Measurements from ENCODE around the gene SH3BP5. TPM values are rescaled to one million over a fixed set of nuclear protein-coding genes. Genes with fewer than 3 reads are reported as not detected.

Gene SH3BP5
- total RNA-seq, 5 donors from 2014 or later (not counting 1 experiment from before 2014, with no cell fraction given): 25.0 to 66.7 (median 41.7) TPM

GRCh38 chr3:15223685-15224572 is 108.5 kb downstream of the SH3BP5 start:
- Histone ChIP-seq H3K4me1 (ENCODE audit: control insufficient read depth in 1 of 2, extremely low read depth in 1 of 2, insufficient read depth in 2 of 2, low read length in 2 of 2) (no peaks in the 10 kb centered on the region), H3K9me3 (no peaks in the 10 kb centered on the region), H3K27ac (ENCODE audit: low read length) (no peak overlapping the region), H3K4me3 (ENCODE audit: control insufficient read depth in 1 of 2, extremely low read depth in 1 of 2, low read length in 1 of 2) (no peak overlapping the region), H3K36me3 (ENCODE audit: control insufficient read depth in 2 of 2, extremely low read depth in 1 of 2, insufficient read depth in 1 of 2, low read length in 1 of 2) (peaks cover 7 to 61% of the 10 kb centered on the region in 2 donors), H3K27me3 (replicated peaks in 1 of 2; ENCODE audit: control insufficient read depth in 2 of 2, extremely low read depth in 1 of 2, insufficient read depth in 2 of 2, low read length in 1 of 2) (no peaks in the 10 kb centered on the region)
- 100% methylated on average over 1 of the region's 7 CpGs for WGBS (ENCODE audit: insufficient coverage)
- H3K27ac Mint-ChIP-seq: no peak overlapping the region
- peaks cover 41% of the 10 kb centered on the region for H3K36me3 Mint-ChIP-seq
- POLR2A ChIA-PET: interaction anchor here (0.6 to 0.7 kb wide), 3 partner anchors 8 to 217 kb away, joined by 3 to 6 read pairs (median 5); no protein-coding TSS in a partner anchor
- ATAC-seq (replicated peaks in 1 of 4) (no peak), DNase-seq (no peak)
- H3K4me1 Mint-ChIP-seq: peaks cover under 1 to 8% (median 3%) of the 10 kb centered on the region in 3 donors
- H3K4me3 Mint-ChIP-seq: no peak overlapping the region
- H3K9me3 Mint-ChIP-seq: no peaks in the 10 kb centered on the region
- no peaks in the 10 kb centered on the region for H3K27me3 Mint-ChIP-seq
- CTCF ChIA-PET: no interaction called here

- WGBS (ENCODE audit: insufficient coverage): 100% methylated on average over 3 of the region's 11 CpGs
- Mint-ChIP-seq H3K36me3 (peaks cover 47% of the 10 kb centered on the region), H3K9me3 (no peaks in the 10 kb centered on the region), H3K4me3 (no peak overlapping the region), H3K27ac (no peak overlapping the region), H3K4me1 (peaks cover 14 to 22% (median 15%) of the 10 kb centered on the region in 3 donors), H3K27me3 (no peaks in the 10 kb centered on the region)
- ChIA-PET POLR2A (interaction anchor here (0.6 to 0.9 kb wide), 5 partner anchors 10 to 494 kb away, joined by 3 to 8 read pairs (median 4); partner anchors contain the start of gene CAPN7 (in 1 of the 2)), CTCF (interaction anchor here in 1 of 2 donors (0.7 to 1.5 kb wide), 4 partner anchors 12 to 481 kb away, joined by 3 to 6 read pairs (median 4); partner anchors contain the start of gene CAPN7)
- ATAC-seq (replicated peaks in 1 of 4) (no peak), DNase-seq (no peak)
- Histone ChIP-seq H3K9me3 (no peaks in the 10 kb centered on the region), H3K4me3 (ENCODE audit: control insufficient read depth in 1 of 2, extremely low read depth in 1 of 2, low read length in 1 of 2) (no peak overlapping the region), H3K36me3 (ENCODE audit: control insufficient read depth in 2 of 2, extremely low read depth in 1 of 2, insufficient read depth in 1 of 2, low read length in 1 of 2) (peaks cover 5 to 64% of the 10 kb centered on the region in 2 donors), H3K27ac (ENCODE audit: low read length) (no peak overlapping the region), H3K27me3 (replicated peaks in 1 of 2; ENCODE audit: control insufficient read depth in 2 of 2, extremely low read depth in 1 of 2, insufficient read depth in 2 of 2, low read length in 1 of 2) (no peaks in the 10 kb centered on the region), H3K4me1 (ENCODE audit: control insufficient read depth in 1 of 2, extremely low read depth in 1 of 2, insufficient read depth in 2 of 2, low read length in 2 of 2) (peaks cover 2 to 3% of the 10 kb centered on the region in 2 experiments)
Measured at GRCh38 chr3:15221574-15222217, 110.7 kb downstream of the SH3BP5 start.

- Histone ChIP-seq H3K4me1 (ENCODE audit: control insufficient read depth in 1 of 2, extremely low read depth in 1 of 2, insufficient read depth in 2 of 2, low read length in 2 of 2) (peaks cover 2 to 3% of the 10 kb centered on the region in 2 experiments), H3K9me3 (no peaks in the 10 kb centered on the region), H3K36me3 (ENCODE audit: control insufficient read depth in 2 of 2, extremely low read depth in 1 of 2, insufficient read depth in 1 of 2, low read length in 1 of 2) (peaks cover 5 to 68% of the 10 kb centered on the region in 2 donors), H3K4me3 (ENCODE audit: control insufficient read depth in 1 of 2, extremely low read depth in 1 of 2, low read length in 1 of 2) (no peak overlapping the region), H3K27ac (ENCODE audit: low read length) (no peak overlapping the region), H3K27me3 (replicated peaks in 1 of 2; ENCODE audit: control insufficient read depth in 2 of 2, extremely low read depth in 1 of 2, insufficient read depth in 2 of 2, low read length in 1 of 2) (no peaks in the 10 kb centered on the region)
- ATAC-seq (replicated peaks in 1 of 4): no peak
- H3K4me1 Mint-ChIP-seq: peaks cover 19 to 26% (median 20%) of the 10 kb centered on the region in 3 donors
- H3K27me3 Mint-ChIP-seq: no peaks in the 10 kb centered on the region
- peaks cover 46% of the 10 kb centered on the region for H3K36me3 Mint-ChIP-seq
- no peaks in the 10 kb centered on the region for H3K9me3 Mint-ChIP-seq
- no peak for DNase-seq
- H3K27ac Mint-ChIP-seq: no peak overlapping the region
- ChIA-PET POLR2A (no interaction called here), CTCF (interaction anchor here in 1 of 2 donors (0.6 to 1.4 kb wide), 2 partner anchors 11 to 187 kb away, joined by 4 read pairs; no protein-coding TSS in a partner anchor)
- 100% methylated on average over 2 of the region's 2 CpGs for WGBS (ENCODE audit: insufficient coverage)
- H3K4me3 Mint-ChIP-seq: no peak overlapping the region
Measured at GRCh38 chr3:15220661-15221060, 111.7 kb downstream of the SH3BP5 start.

GRCh38 chr3:15220056-15220455 is 112.3 kb downstream of the SH3BP5 start:
- 99% methylated on average over 6 of the region's 8 CpGs for WGBS (ENCODE audit: insufficient coverage)
- no peaks in the 10 kb centered on the region for H3K9me3 ChIP-seq
- H3K9me3 Mint-ChIP-seq: no peaks in the 10 kb centered on the region
- peaks cover 5 to 72% of the 10 kb centered on the region in 2 donors for H3K36me3 ChIP-seq (ENCODE audit: control insufficient read depth in 2 of 2, extremely low read depth in 1 of 2, insufficient read depth in 1 of 2, low read length in 1 of 2)
- H3K4me1 Mint-ChIP-seq: peaks cover 20 to 30% (median 21%) of the 10 kb centered on the region in 3 donors
- no peak overlapping the region for H3K4me3 Mint-ChIP-seq
- ChIA-PET POLR2A (no interaction called here), CTCF (interaction anchor here in 1 of 2 donors (0.6 kb wide), 1 partner anchor 188 kb away, joined by 4 read pairs; no protein-coding TSS in a partner anchor)
- no peak for ATAC-seq (replicated peaks in 1 of 4)
- H3K4me3 ChIP-seq (ENCODE audit: control insufficient read depth in 1 of 2, extremely low read depth in 1 of 2, low read length in 1 of 2): no peak overlapping the region
- H3K27ac Mint-ChIP-seq: no peak overlapping the region
- no peak for DNase-seq
- no peaks in the 10 kb centered on the region for H3K27me3 Mint-ChIP-seq
- peaks cover 50% of the 10 kb centered on the region for H3K36me3 Mint-ChIP-seq
- no peaks in the 10 kb centered on the region for H3K27me3 ChIP-seq (replicated peaks in 1 of 2; ENCODE audit: control insufficient read depth in 2 of 2, extremely low read depth in 1 of 2, insufficient read depth in 2 of 2, low read length in 1 of 2)
- peaks cover 2 to 3% of the 10 kb centered on the region in 2 experiments for H3K4me1 ChIP-seq (ENCODE audit: control insufficient read depth in 1 of 2, extremely low read depth in 1 of 2, insufficient read depth in 2 of 2, low read length in 2 of 2)
- H3K27ac ChIP-seq (ENCODE audit: low read length): no peak overlapping the region

GRCh38 chr3:15218689-15219088 is 113.7 kb downstream of the SH3BP5 start:
- no peaks in the 10 kb centered on the region for H3K9me3 ChIP-seq
- no peaks in the 10 kb centered on the region for H3K9me3 Mint-ChIP-seq
- ATAC-seq (replicated peaks in 1 of 4): no peak
- H3K36me3 Mint-ChIP-seq: peaks cover 56% of the 10 kb centered on the region
- no peak for DNase-seq
- no peaks in the 10 kb centered on the region for H3K27me3 Mint-ChIP-seq
- no peak overlapping the region for H3K27ac ChIP-seq (ENCODE audit: low read length)
- H3K4me1 ChIP-seq (ENCODE audit: control insufficient read depth in 1 of 2, extremely low read depth in 1 of 2, insufficient read depth in 2 of 2, low read length in 2 of 2): peaks cover 2 to 3% of the 10 kb centered on the region in 2 experiments
- no peak overlapping the region for H3K4me3 Mint-ChIP-seq
- ChIA-PET CTCF (interaction anchor here in 1 of 2 donors (1.0 kb wide), 1 partner anchor 13 kb away, joined by 3 read pairs; the partner anchor contains the start of gene CAPN7), POLR2A (interaction anchor here (0.5 kb wide), 2 partner anchors 359 to 377 kb away, joined by 3 read pairs; no protein-coding TSS in a partner anchor)
- H3K4me3 ChIP-seq (ENCODE audit: control insufficient read depth in 1 of 2, extremely low read depth in 1 of 2, low read length in 1 of 2): no peak overlapping the region
- no peak overlapping the region for H3K27ac Mint-ChIP-seq
- peaks cover 5 to 69% of the 10 kb centered on the region in 2 donors for H3K36me3 ChIP-seq (ENCODE audit: control insufficient read depth in 2 of 2, extremely low read depth in 1 of 2, insufficient read depth in 1 of 2, low read length in 1 of 2)
- no peaks in the 10 kb centered on the region for H3K27me3 ChIP-seq (replicated peaks in 1 of 2; ENCODE audit: control insufficient read depth in 2 of 2, extremely low read depth in 1 of 2, insufficient read depth in 2 of 2, low read length in 1 of 2)
- peaks cover 20 to 32% (median 23%) of the 10 kb centered on the region in 3 donors for H3K4me1 Mint-ChIP-seq

GRCh38 chr3:15217841-15218267 is 114.5 kb downstream of the SH3BP5 start:
- ATAC-seq (replicated peaks in 1 of 4): no peak
- WGBS (ENCODE audit: insufficient coverage): 100% methylated on average over 1 of the region's 2 CpGs
- Mint-ChIP-seq H3K4me1 (peaks cover 20 to 32% (median 25%) of the 10 kb centered on the region in 3 donors), H3K9me3 (no peaks in the 10 kb centered on the region), H3K4me3 (no peak overlapping the region), H3K27ac (no peak overlapping the region), H3K27me3 (no peaks in the 10 kb centered on the region), H3K36me3 (peaks cover 57% of the 10 kb centered on the region)
- no peak for DNase-seq
- no peaks in the 10 kb centered on the region for H3K9me3 ChIP-seq
- peaks cover 2 to 3% of the 10 kb centered on the region in 2 experiments for H3K4me1 ChIP-seq (ENCODE audit: control insufficient read depth in 1 of 2, extremely low read depth in 1 of 2, insufficient read depth in 2 of 2, low read length in 2 of 2)
- ChIA-PET CTCF (interaction anchor here (0.6 to 1.4 kb wide), 4 partner anchors 11 to 50 kb away, joined by 3 to 9 read pairs (median 6); partner anchors contain the start of gene CAPN7 (in 1 of the 2)), POLR2A (interaction anchor here (0.5 to 1.2 kb wide), 6 partner anchors 11 to 119 kb away, joined by 3 to 6 read pairs (median 4); partner anchors contain the start of genes CAPN7 (in 1 of the 2) and RBSN (in 1 of the 2))
- no peak overlapping the region for H3K4me3 ChIP-seq (ENCODE audit: control insufficient read depth in 1 of 2, extremely low read depth in 1 of 2, low read length in 1 of 2)
- H3K36me3 ChIP-seq (ENCODE audit: control insufficient read depth in 2 of 2, extremely low read depth in 1 of 2, insufficient read depth in 1 of 2, low read length in 1 of 2): peaks cover 5 to 72% of the 10 kb centered on the region in 2 donors
- H3K27ac ChIP-seq (ENCODE audit: low read length): no peak overlapping the region
- no peaks in the 10 kb centered on the region for H3K27me3 ChIP-seq (replicated peaks in 1 of 2; ENCODE audit: control insufficient read depth in 2 of 2, extremely low read depth in 1 of 2, insufficient read depth in 2 of 2, low read length in 1 of 2)

Data from T-cell (primary cell).